ENCODE measurements around the gene YWHAQ. TPM values are rescaled to one million over a fixed set of nuclear protein-coding genes. Genes with fewer than 3 reads are reported as not detected.

Gene YWHAQ
- total and polyA plus RNA-seq, 4 donors = 68.8 to 145 (median 88.0) TPM

GRCh38 chr2:9594366-9595054 is 36.3 kb downstream of the YWHAQ start:
- TF ChIP-seq TAF1 (conservative IDR thresholded peaks at IDR 0.05) (no peak), FOXA2 (IDR thresholded peaks at IDR 0.05) (no peak), YY1 (IDR thresholded peaks at IDR 0.05) (no peak), CTCF (IDR thresholded peaks at IDR 0.05; ENCODE audit: low read depth, low read length, missing input control) (no peak), FOXA1 (IDR thresholded peaks at IDR 0.05) (no peak), MAX (IDR thresholded peaks at IDR 0.05) (no peak), JUND (IDR thresholded peaks at IDR 0.05) (no peak), GABPA (IDR thresholded peaks at IDR 0.05 in 1 of 2, conservative IDR thresholded peaks at IDR 0.05 in 1 of 2) (no peak)
- 87% methylated on average over 2 of the region's 2 CpGs for WGBS
- no peaks in the 10 kb centered on the region for H3K4me1 ChIP-seq (ENCODE audit: control insufficient read depth in 4 of 4, insufficient read depth in 4 of 4, low read length in 3 of 4)

GRCh38 chr2:9593925-9594324 is 36.9 kb downstream of the YWHAQ start:
- no peak overlapping the region for H3K4me3 ChIP-seq (ENCODE audit: low read depth in 1 of 3, low read length in 3 of 3)
- DNase-seq (ENCODE audit: low spot score) = no peak
- H3K9me3 ChIP-seq (ENCODE audit: control insufficient read depth in 4 of 4, low read length in 3 of 4) = peaks cover 0 to under 1% (median 0%) of the 10 kb centered on the region in 4 donors
- no peaks in the 10 kb centered on the region for H3K4me1 ChIP-seq (ENCODE audit: control insufficient read depth in 4 of 4, insufficient read depth in 4 of 4, low read length in 3 of 4)
- H3K36me3 ChIP-seq (ENCODE audit: control insufficient read depth in 4 of 4, insufficient read depth in 3 of 4, low read depth in 1 of 4, low read length in 3 of 4) = peaks cover 0 to 15% (median 2%) of the 10 kb centered on the region in 4 donors
- no peaks in the 10 kb centered on the region for H3K27me3 ChIP-seq (ENCODE audit: control insufficient read depth in 4 of 4, insufficient read depth in 4 of 4, low read length in 3 of 4)
- WGBS = 90% methylated on average over 4 of the region's 4 CpGs
- no peak overlapping the region for H3K27ac ChIP-seq (ENCODE audit: low read depth in 1 of 2, low read length in 2 of 2)
- TF ChIP-seq ATF3 (IDR thresholded peaks at IDR 0.05) = no peak
- no peak for TF ChIP-seq MAX (IDR thresholded peaks at IDR 0.05)
- TF ChIP-seq CTCF (IDR thresholded peaks at IDR 0.05; ENCODE audit: low read depth, low read length, missing input control) = no peak
- no peak for TF ChIP-seq HNF4A (conservative IDR thresholded peaks at IDR 0.05)
- TF ChIP-seq FOXA1 (IDR thresholded peaks at IDR 0.05) = no peak
- TF ChIP-seq HNF4G (IDR thresholded peaks at IDR 0.05) = no peak
- TF ChIP-seq EGR1 (IDR thresholded peaks at IDR 0.05; ENCODE audit: low read depth in 2 of 2) = no peak
- no peak for TF ChIP-seq GABPA (IDR thresholded peaks at IDR 0.05 in 1 of 2, conservative IDR thresholded peaks at IDR 0.05 in 1 of 2)
- no peak for TF ChIP-seq NR2F2 (IDR thresholded peaks at IDR 0.05)
- no peak for TF ChIP-seq RXRA (IDR thresholded peaks at IDR 0.05)
- no peak overlapping the region for H3K9ac ChIP-seq (ENCODE audit: low read depth in 1 of 2, low read length in 2 of 2)

More at GRCh38 chr2:9594366-9595054, 36.3 kb downstream of the YWHAQ start:
- Histone ChIP-seq H3K36me3 (ENCODE audit: control insufficient read depth in 4 of 4, insufficient read depth in 3 of 4, low read depth in 1 of 4, low read length in 3 of 4) (peaks cover 0 to 19% (median 3%) of the 10 kb centered on the region in 4 donors), H3K9ac (ENCODE audit: low read depth in 1 of 2, low read length in 2 of 2) (no peak overlapping the region), H3K9me3 (ENCODE audit: control insufficient read depth in 4 of 4, low read length in 3 of 4) (peaks cover 0 to 6% (median 4%) of the 10 kb centered on the region in 4 donors), H3K27ac (ENCODE audit: low read depth in 1 of 2, low read length in 2 of 2) (no peak overlapping the region), H3K4me3 (ENCODE audit: low read depth in 1 of 3, low read length in 3 of 3) (no peak overlapping the region), H3K27me3 (ENCODE audit: control insufficient read depth in 4 of 4, insufficient read depth in 4 of 4, low read length in 3 of 4) (no peaks in the 10 kb centered on the region)
- DNase-seq (ENCODE audit: low spot score) = no peak

Data from liver (tissue), 9 donors.